H1 (cell line): Measurements from ENCODE around the gene LCLAT1. TPM values are rescaled to one million over a fixed set of nuclear protein-coding genes. Genes with fewer than 3 reads are reported as not detected.

Experiments
- CTCF ChIA-PET: fragments of 300-600 bp; sonication (Branson Sonifier 250); formaldehyde crosslinking; loops from one replicate; lab custom pipeline; 2021; ENCODE audit not compliant: partially characterized antibody; lab: Charles Lee
- POLR2A ChIA-PET: fragments of 300-600 bp; sonication (Branson Sonifier 250); formaldehyde crosslinking; loops from one replicate; lab custom pipeline; 2021; ENCODE audit warnings: inconsistent platforms; ENCODE audit not compliant: partially characterized antibody; lab: Charles Lee
- DNase-seq, 2 experiments: peaks; one replicate each; pipeline versions ENCODE4 v3.0.0 to v3.0.0-alpha.2; 2010 to 2022; ENCODE audit warnings: low spot score in 2 of 2, low read depth in 1 of 2, mixed read lengths in 1 of 2
- FAIRE-seq: peaks from 2 replicates; lab custom pipeline; 2011; peaks lifted over from hg19 to GRCh38; lab: Jason Lieb, UNC
- H2AFZ ChIP-seq: 2 replicates; pipeline ENCODE4 v1.8.1; 2012; ENCODE audit warnings: low read length, inconsistent platforms
- H2AK5ac ChIP-seq: 2 replicates; pipeline ENCODE4 v1.6.1; 2013; ENCODE audit warnings: low read depth, low read length
- H2BK120ac ChIP-seq: replicated peaks from 2 replicates; pipeline ENCODE3; 2013; ENCODE audit warnings: low read depth, low read length, inconsistent platforms
- H2BK12ac ChIP-seq: 2 replicates; pipeline ENCODE4 v1.6.1; 2013; ENCODE audit warnings: low read depth, low read length
- H2BK15ac ChIP-seq: 2 replicates; pipeline ENCODE4 v1.6.1; 2013; ENCODE audit warnings: low read length
- H2BK20ac ChIP-seq: 2 replicates; pipeline ENCODE4 v1.6.1; 2013; ENCODE audit warnings: low read length
- H2BK5ac ChIP-seq: 2 replicates; pipeline ENCODE4 v1.6.1; 2013; ENCODE audit warnings: low read depth, low read length
- H3K14ac ChIP-seq: 2 replicates; pipeline ENCODE4 v1.6.1; 2013; ENCODE audit warnings: inconsistent platforms; ENCODE audit not compliant: insufficient read length
- H3K18ac ChIP-seq: 2 replicates; pipeline ENCODE4 v1.6.1; 2013; ENCODE audit warnings: low read length; ENCODE audit errors: extremely low read depth
- H3K23ac ChIP-seq: 2 replicates; pipeline ENCODE4 v1.6.1; 2013; ENCODE audit warnings: inconsistent platforms; ENCODE audit not compliant: insufficient read length
- H3K23me2 ChIP-seq: 2 replicates; pipeline ENCODE4 v1.6.1; 2013; ENCODE audit warnings: low read depth, low read length
- H3K27ac ChIP-seq: 2 replicates; pipeline ENCODE4 v1.6.1; 2011; ENCODE audit warnings: low read depth, low read length, inconsistent platforms
- H3K27me3 ChIP-seq, 4 experiments: replicated peaks in 1 of 4; 1 replicate in 1 of 4; 2 replicates in 3 of 4; pipeline versions ENCODE4 v1.6.1 to v1.8.1; 2011 to 2013; ENCODE audit warnings: low read length in 3 of 4, mild to moderate bottlenecking in 3 of 4, inconsistent platforms in 2 of 4, mixed read lengths in 2 of 4, moderate library complexity in 1 of 4; ENCODE audit not compliant: control insufficient read depth in 3 of 4, insufficient read depth in 3 of 4; ENCODE audit errors: extremely low read depth in 1 of 4
- H3K36me3 ChIP-seq, 4 experiments: 2 replicates each; pipeline versions ENCODE4 v1.6.1 to v1.8.1; 2011 to 2013; ENCODE audit warnings: mild to moderate bottlenecking in 4 of 4, low read length in 3 of 4, moderate library complexity in 2 of 4, control low read depth in 1 of 4, inconsistent platforms in 1 of 4; ENCODE audit not compliant: insufficient read depth in 4 of 4, control insufficient read depth in 2 of 4
- H3K4ac ChIP-seq: replicated peaks from 2 replicates; pipeline ENCODE3; 2013; ENCODE audit warnings: low read length, low read depth, mixed read lengths, inconsistent platforms; ENCODE audit not compliant: insufficient read length
- H3K4me1 ChIP-seq, 4 experiments: replicated peaks in 1 of 4; 1 replicate in 1 of 4; 2 replicates in 3 of 4; pipeline versions ENCODE4 v1.6.1 to v1.8.1; 2011 to 2013; ENCODE audit warnings: low read length in 3 of 4, inconsistent platforms in 2 of 4, mixed read lengths in 1 of 4; ENCODE audit not compliant: insufficient read depth in 4 of 4, control insufficient read depth in 3 of 4
- H3K4me2 ChIP-seq, 2 experiments: 2 replicates each; pipeline versions ENCODE4 v1.6.1 to v1.8.1; 2011 to 2013; ENCODE audit warnings: low read depth in 2 of 2, low read length in 2 of 2, control low read depth in 1 of 2, inconsistent platforms in 1 of 2, mild to moderate bottlenecking in 1 of 2; ENCODE audit not compliant: insufficient read depth in 1 of 2
- H3K4me3 ChIP-seq, 4 experiments: fragments of 200-600, 300-600 bp in 1 of 4; sonication (generic), shearing (Covaris generic), sonication (Bioruptor Twin) in 1 of 4; 2 replicates each; pipeline versions ENCODE4 v1.5.1 to v1.8.1; 2011 to 2016; ENCODE audit warnings: low read length in 4 of 4, low read depth in 3 of 4, control low read depth in 2 of 4, inconsistent platforms in 2 of 4, mild to moderate bottlenecking in 2 of 4, mixed read lengths in 1 of 4, moderate library complexity in 1 of 4; ENCODE audit not compliant: insufficient read depth in 2 of 4; ENCODE audit errors: extremely low read depth in 1 of 4
- H3K56ac ChIP-seq: replicated peaks from 2 replicates; pipeline ENCODE3; 2013; ENCODE audit warnings: low read depth, mild to moderate bottlenecking, mixed read lengths, low read length, inconsistent platforms; ENCODE audit not compliant: insufficient read length
- H3K79me1 ChIP-seq: 2 replicates; pipeline ENCODE4 v1.6.1; 2013; ENCODE audit warnings: low read depth, low read length, control low read depth
- H3K79me2 ChIP-seq, 2 experiments: 2 replicates each; pipeline versions ENCODE4 v1.6.1 to v1.8.1; 2012 to 2013; ENCODE audit warnings: low read length in 2 of 2, mild to moderate bottlenecking in 2 of 2, inconsistent platforms in 1 of 2; ENCODE audit not compliant: insufficient read depth in 2 of 2, control insufficient read depth in 1 of 2
- H3K9ac ChIP-seq, 4 experiments: replicated peaks in 1 of 4; 1 replicate in 1 of 4; 2 replicates in 3 of 4; pipeline versions ENCODE4 v1.6.1 to v1.8.1; 2011 to 2013; ENCODE audit warnings: low read depth in 3 of 4, low read length in 3 of 4, control low read depth in 2 of 4, mild to moderate bottlenecking in 2 of 4, moderate library complexity in 2 of 4, inconsistent platforms in 1 of 4; ENCODE audit errors: extremely low read depth in 1 of 4
- H3K9me3 ChIP-seq, 2 experiments: 2 replicates each; pipeline versions ENCODE4 v1.6.1 to v1.8.1; 2012 to 2013; ENCODE audit warnings: mild to moderate bottlenecking in 2 of 2, moderate library complexity in 2 of 2, control low read depth in 1 of 2, inconsistent platforms in 1 of 2, low read depth in 1 of 2, low read length in 1 of 2, mixed read lengths in 1 of 2; ENCODE audit not compliant: insufficient read depth in 2 of 2
- H4K20me1 ChIP-seq, 2 experiments: replicated peaks in 1 of 2; 2 replicates each; pipeline versions ENCODE3 to v1.8.1; 2011 to 2013; ENCODE audit warnings: inconsistent platforms in 2 of 2, low read length in 2 of 2, mild to moderate bottlenecking in 1 of 2; ENCODE audit not compliant: insufficient read depth in 2 of 2, control insufficient read depth in 1 of 2
- H4K5ac ChIP-seq: 2 replicates; pipeline ENCODE4 v1.6.1; 2013; ENCODE audit warnings: low read length, low read depth, mixed read lengths, inconsistent platforms; ENCODE audit not compliant: insufficient read length
- H4K8ac ChIP-seq: 2 replicates; pipeline ENCODE4 v1.8.0; 2013; ENCODE audit warnings: mild to moderate bottlenecking, moderate library complexity, low read length, inconsistent platforms; ENCODE audit not compliant: insufficient read depth; ENCODE audit errors: extremely low read depth
- H4K91ac ChIP-seq: replicated peaks from 2 replicates; pipeline ENCODE3; 2013; ENCODE audit warnings: low read length, mixed read lengths, inconsistent platforms; ENCODE audit not compliant: insufficient read length
- BRCA1 ChIP-seq: IDR thresholded peaks from 2 replicates; pipeline ENCODE4 v1.6.1; 2012; ENCODE audit warnings: low read depth, low read length, improper control_type of control experiment
- CTBP2 ChIP-seq: IDR thresholded peaks from 2 replicates; pipeline ENCODE4 v1.7.0; 2011; ENCODE audit warnings: borderline replicate concordance, mild to moderate bottlenecking, moderate library complexity, mixed read lengths, low read length; ENCODE audit not compliant: insufficient read depth, insufficient read length
- RBBP5 ChIP-seq: IDR thresholded peaks from 2 replicates; pipeline ENCODE4 v1.7.1; 2012; ENCODE audit warnings: low read depth, mild to moderate bottlenecking, inconsistent platforms, low read length, moderate library complexity, borderline replicate concordance
- polyA plus RNA-seq, 7 experiments: library from polyadenylated mRNA; depleted of rRNA in 3 of 7; stranded (reverse) in 5 of 7; unstranded in 2 of 7; fragments of >200 nt in 5 of 7; fragments of 200-250 nt in 2 of 7; gene quantifications; 1 replicate in 5 of 7; 2 replicates in 1 of 7; 4 replicates in 1 of 7; pipeline versions ENCODE4 v1.2.1 to v1.2.3, GENCODE V29; 2011 to 2013; ENCODE audit warnings: missing spikeins in 2 of 7, mixed read lengths in 2 of 7
- total RNA-seq: library from RNA; stranded (reverse); fragmentation: NEBNext Ultra II Directional; extraction: Animal tissue kit (Norgen Biotek cat#: 25700); gene quantifications from 2 replicates; pipeline ENCODE4 v1.2.1, GENCODE V29; 2021
- TF ChIP-seq, protein P1 (sequence below): IDR thresholded peaks from 2 replicates; pipeline ENCODE4 v1.6.1; 2011; ENCODE audit warnings: low read length, improper control_type of control experiment

LCLAT1 gene
- total and polyA plus RNA-seq, 2 of the 8 experiments (the other 6 are each of a cell fraction or from before 2014, with no cell fraction given): 7.6 to 22.0 TPM

GRCh38 chr2:30677231-30677630 lies 230.2 kb downstream of the LCLAT1 start:
- Histone ChIP-seq H3K4me3 (no peak overlapping the region), H3K23me2 (no peaks in the 10 kb centered on the region), H3K4me2 (no peak overlapping the region), H4K5ac (no peak overlapping the region), H3K14ac (no peak overlapping the region), H2BK15ac (no peak overlapping the region), H2BK20ac (no peak overlapping the region), H2BK5ac (no peak overlapping the region), H3K56ac (no peak overlapping the region), H4K20me1 (no peaks in the 10 kb centered on the region), H2BK12ac (no peak overlapping the region), H3K79me1 (no peaks in the 10 kb centered on the region; the same call in 1 of the 2 replicates), H3K9ac (no peak overlapping the region), H3K23ac (no peak overlapping the region), H2AFZ (no peak overlapping the region), H3K27ac (no peak overlapping the region), H3K4ac (no peak overlapping the region), H3K9me3 (no peaks in the 10 kb centered on the region), H3K79me2 (no peaks in the 10 kb centered on the region), H3K36me3 (no peaks in the 10 kb centered on the region), H2BK120ac (no peak overlapping the region), H2AK5ac (no peak overlapping the region), H4K8ac (no peak overlapping the region), H4K91ac (no peak overlapping the region), H3K4me1 (no peaks in the 10 kb centered on the region), H3K27me3 (no peaks in the 10 kb centered on the region), H3K18ac (no peak overlapping the region)
- TF ChIP-seq RBBP5: no peak
- TF ChIP-seq, protein P1, sequence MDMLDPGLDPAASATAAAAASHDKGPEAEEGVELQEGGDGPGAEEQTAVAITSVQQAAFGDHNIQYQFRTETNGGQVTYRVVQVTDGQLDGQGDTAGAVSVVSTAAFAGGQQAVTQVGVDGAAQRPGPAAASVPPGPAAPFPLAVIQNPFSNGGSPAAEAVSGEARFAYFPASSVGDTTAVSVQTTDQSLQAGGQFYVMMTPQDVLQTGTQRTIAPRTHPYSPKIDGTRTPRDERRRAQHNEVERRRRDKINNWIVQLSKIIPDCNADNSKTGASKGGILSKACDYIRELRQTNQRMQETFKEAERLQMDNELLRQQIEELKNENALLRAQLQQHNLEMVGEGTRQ: no peak
- TF ChIP-seq CTBP2: no peak
- no peak for TF ChIP-seq BRCA1
- FAIRE-seq (no peak), DNase-seq (no peak)
- ChIA-PET CTCF (interaction anchor here (1.5 to 1.8 kb wide), 2 partner anchors 9 to 34 kb away, joined by 5 to 7 read pairs; no protein-coding TSS in a partner anchor), POLR2A (no interaction called here)
